A204.1 (cell line): Measurements from ENCODE around the gene ITPRIPL2.
A peak's percentile ranks its signal among the peaks of the same experiment; 100 is the strongest.

Experiments
- FAIRE-seq: peaks from 2 replicates; lab custom pipeline; 2012; peaks lifted over from hg19 to GRCh38; lab: Jason Lieb, UNC

The ITPRIPL2 gene

GRCh38 chr16:19113577-19114358 lies at the start of gene ITPRIPL2:
TSS of gene ITPRIPL2 (plus strand) at chr16:19113964. CDS start at chr16:19114462, 498 bp downstream.
- no peak for FAIRE-seq

DNA sequence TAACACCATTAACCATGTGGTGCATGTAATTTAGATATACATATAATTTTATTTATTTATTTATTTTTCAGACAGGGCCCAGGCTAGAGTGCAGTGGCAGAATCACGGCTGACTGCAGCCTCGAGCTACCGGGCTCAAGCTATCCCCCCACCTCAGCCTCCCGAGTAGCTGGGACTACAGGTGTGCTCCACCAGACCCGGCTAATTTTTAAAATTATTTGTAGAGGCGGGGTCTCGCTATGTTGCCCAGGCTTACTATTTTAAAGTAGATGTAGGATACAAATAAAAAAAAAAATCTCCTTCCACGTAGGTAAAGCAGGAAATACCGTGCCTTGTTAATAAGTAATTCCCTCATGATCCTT lies 46.8 kb upstream of the ITPRIPL2 start:
- no peak for FAIRE-seq

- FAIRE-seq, result peak; percentile 98
These were observed 46.2 kb upstream of the ITPRIPL2 start, which contains the start of gene COQ7 for GRCh38 chr16:19067349-19068236. TSS of gene COQ7 (plus strand) at chr16:19067614. CDS start at chr16:19067665, 51 bp downstream.

GRCh38 chr16:19068237-19068815 lies 45.4 kb upstream of the ITPRIPL2 start:
- no peak for FAIRE-seq

DNA sequence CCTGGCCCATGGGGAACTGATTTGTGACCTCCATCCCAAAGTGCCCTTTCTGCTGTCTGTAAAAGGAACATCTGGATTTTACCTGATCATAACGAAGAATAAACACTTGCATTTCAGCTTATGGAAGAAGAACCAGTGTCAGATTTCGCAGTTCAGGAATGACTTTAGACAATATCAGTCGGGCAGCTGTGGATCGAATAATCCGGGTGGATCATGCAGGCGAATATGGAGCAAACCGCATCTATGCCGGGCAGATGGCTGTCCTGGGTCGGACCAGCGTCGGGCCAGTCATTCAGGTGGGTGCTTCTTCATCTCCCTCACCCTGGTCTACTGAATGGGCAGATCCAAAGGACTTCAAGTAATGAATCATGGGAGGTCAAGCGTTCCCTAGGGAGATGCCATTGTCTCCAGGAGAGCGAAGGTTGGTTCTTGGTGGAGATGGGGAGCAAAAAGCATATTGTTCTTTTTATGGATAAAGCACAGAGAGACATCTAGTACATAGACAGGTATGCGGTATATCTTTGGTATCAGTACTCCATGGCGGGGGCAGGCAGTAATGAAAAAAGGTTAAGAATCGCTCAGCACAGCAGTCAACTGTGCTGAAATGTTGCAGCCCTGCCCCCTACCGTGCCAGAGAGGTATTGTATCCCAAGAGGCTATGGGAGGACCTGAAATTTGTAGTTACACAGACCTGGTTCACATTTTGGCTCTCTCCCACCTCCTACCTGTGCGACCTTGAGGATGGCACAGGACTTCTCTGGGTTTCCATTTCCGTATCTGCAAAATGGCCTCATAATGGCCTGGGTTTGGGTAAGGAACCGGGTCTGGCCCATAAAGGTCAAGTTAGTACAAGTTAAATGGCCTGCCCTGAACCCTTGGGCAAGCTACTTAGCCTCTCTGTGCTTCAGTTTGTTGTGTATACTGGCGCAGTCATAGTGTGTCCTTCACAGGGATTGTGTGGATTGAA lies 41.7 kb upstream of the ITPRIPL2 start:
- FAIRE-seq, result no peak

DNA sequence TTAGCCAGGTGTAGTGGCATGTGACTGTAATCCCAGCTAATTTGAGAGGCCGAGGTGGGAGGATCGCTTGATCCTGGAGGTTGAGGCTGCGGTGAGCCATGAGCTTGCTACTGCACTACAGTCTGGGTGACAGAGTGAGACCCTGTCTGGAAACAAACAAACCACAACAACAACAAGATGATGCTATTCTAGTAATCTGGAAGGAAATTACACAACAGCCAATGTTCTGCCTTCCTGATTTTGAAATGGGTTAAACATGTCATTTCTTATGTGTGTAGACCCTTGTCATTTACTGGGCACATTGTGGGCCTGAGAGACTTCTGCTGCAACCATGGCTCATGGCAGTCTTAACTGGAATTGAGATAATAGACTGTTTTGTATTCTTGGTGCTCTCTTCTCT lies 40.4 kb upstream of the ITPRIPL2 start:
- no peak for FAIRE-seq

- no peak for FAIRE-seq
These were observed 39.9 kb upstream of the ITPRIPL2 start for GRCh38 chr16:19073863-19074262.

GRCh38 chr16:19075511-19075910 lies 38.3 kb upstream of the ITPRIPL2 start:
- no peak for FAIRE-seq

DNA sequence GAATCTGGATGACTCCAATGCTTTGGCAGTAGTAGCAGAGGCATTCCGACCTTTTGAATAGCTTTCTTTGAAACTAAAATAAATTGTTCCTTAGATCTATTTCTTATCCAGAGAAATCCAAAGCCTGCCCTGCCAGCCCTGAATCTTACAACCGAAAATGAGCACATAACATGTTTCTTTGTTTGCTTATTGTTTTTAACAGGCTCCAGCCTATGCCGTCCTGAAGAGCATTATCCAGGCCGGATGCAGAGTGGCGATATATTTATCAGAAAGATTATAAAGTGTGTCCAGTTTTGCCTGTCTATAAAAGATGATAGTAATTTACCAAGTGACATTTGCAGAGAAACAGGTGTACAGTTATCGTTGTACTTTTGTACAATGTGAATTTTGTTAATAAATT lies 35.9 kb upstream of the ITPRIPL2 start:
- FAIRE-seq, result no peak

DNA sequence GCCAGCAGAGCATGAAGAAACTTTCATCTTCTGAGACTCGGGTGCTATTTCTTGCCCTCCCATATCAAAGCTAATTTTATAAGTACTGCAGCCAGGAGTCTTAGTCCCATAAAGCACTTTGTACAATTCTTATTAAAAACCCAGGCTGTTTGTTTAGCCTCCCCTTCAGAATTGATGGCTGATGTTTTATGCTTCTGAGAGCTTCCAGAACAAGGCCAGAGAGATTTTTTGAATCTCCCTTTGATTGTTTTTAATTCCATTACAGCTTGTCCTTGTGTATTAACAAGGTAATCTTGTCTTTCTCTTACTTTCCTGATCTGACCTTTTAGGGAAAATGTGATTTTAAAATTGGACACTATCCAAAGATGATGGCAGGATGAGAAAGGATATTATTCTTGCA lies 30.1 kb upstream of the ITPRIPL2 start:
- no peak for FAIRE-seq

GRCh38 chr16:19084139-19084538 lies 29.6 kb upstream of the ITPRIPL2 start:
- FAIRE-seq, result no peak

- no peak for FAIRE-seq
These were observed 28.9 kb upstream of the ITPRIPL2 start for GRCh38 chr16:19084879-19085278.

GRCh38 chr16:19085679-19086200 lies 28.0 kb upstream of the ITPRIPL2 start:
- FAIRE-seq, result no peak

- FAIRE-seq, result no peak
These were observed 27.2 kb upstream of the ITPRIPL2 start for GRCh38 chr16:19086322-19087199.

DNA sequence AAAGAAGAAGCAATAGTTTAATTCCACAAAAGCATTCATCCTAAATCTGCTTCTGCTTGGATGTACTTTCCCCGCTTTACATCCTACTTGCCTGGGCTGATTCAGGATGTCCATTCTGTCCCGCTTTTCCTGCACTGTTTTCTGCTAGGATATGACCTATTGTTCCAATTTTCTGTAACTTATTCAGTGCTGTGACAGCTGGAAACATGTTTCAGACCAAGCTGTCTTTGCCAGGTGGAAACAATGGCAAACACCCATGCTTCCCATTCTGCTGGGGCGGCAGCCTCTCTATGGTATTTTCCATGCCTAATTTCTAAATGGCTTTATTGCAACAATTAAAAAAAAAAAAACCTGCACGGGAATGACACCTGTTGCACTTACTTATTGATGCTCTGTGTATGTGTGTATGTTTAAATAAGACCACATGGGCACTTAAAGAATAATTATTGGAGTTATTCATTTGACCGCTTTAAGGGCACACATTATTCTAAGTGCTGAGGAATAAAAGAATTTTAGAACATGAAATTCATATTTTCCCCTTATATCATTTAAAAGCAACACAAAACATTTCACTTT lies 25.3 kb upstream of the ITPRIPL2 start:
- FAIRE-seq, result no peak

GRCh38 chr16:19089410-19089955 lies 24.3 kb upstream of the ITPRIPL2 start:
- FAIRE-seq, result no peak

- FAIRE-seq, result no peak
These were observed 22.8 kb upstream of the ITPRIPL2 start for GRCh38 chr16:19090916-19091315.

GRCh38 chr16:19092653-19093410 lies 20.9 kb upstream of the ITPRIPL2 start:
- FAIRE-seq, result no peak
